Regular cardiac myocyte (primary cell): ENCODE measurements around the gene CDON. TPM values are rescaled to one million over a fixed set of nuclear protein-coding genes. Genes with fewer than 3 reads are reported as not detected.

Experiments
- total RNA-seq: library from RNA; depleted of rRNA; stranded (reverse); fragments of >200 nt; gene quantifications from 2 replicates; pipeline ENCODE4 v1.2.3, GENCODE V29; 2014

Gene CDON, protein sequence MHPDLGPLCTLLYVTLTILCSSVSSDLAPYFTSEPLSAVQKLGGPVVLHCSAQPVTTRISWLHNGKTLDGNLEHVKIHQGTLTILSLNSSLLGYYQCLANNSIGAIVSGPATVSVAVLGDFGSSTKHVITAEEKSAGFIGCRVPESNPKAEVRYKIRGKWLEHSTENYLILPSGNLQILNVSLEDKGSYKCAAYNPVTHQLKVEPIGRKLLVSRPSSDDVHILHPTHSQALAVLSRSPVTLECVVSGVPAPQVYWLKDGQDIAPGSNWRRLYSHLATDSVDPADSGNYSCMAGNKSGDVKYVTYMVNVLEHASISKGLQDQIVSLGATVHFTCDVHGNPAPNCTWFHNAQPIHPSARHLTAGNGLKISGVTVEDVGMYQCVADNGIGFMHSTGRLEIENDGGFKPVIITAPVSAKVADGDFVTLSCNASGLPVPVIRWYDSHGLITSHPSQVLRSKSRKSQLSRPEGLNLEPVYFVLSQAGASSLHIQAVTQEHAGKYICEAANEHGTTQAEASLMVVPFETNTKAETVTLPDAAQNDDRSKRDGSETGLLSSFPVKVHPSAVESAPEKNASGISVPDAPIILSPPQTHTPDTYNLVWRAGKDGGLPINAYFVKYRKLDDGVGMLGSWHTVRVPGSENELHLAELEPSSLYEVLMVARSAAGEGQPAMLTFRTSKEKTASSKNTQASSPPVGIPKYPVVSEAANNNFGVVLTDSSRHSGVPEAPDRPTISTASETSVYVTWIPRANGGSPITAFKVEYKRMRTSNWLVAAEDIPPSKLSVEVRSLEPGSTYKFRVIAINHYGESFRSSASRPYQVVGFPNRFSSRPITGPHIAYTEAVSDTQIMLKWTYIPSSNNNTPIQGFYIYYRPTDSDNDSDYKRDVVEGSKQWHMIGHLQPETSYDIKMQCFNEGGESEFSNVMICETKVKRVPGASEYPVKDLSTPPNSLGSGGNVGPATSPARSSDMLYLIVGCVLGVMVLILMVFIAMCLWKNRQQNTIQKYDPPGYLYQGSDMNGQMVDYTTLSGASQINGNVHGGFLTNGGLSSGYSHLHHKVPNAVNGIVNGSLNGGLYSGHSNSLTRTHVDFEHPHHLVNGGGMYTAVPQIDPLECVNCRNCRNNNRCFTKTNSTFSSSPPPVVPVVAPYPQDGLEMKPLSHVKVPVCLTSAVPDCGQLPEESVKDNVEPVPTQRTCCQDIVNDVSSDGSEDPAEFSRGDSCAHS (N-terminal part only)
- total RNA-seq, result 3.5 and 7.9 TPM in 2 replicates

GRCh38 chr11:126062679-126063506 is at the start of gene CDON:
Gene CDON, minus strand, starts transcription at chr11:126062866. Its CDS starts 39,390 bp downstream, at chr11:126023476.

DNA sequence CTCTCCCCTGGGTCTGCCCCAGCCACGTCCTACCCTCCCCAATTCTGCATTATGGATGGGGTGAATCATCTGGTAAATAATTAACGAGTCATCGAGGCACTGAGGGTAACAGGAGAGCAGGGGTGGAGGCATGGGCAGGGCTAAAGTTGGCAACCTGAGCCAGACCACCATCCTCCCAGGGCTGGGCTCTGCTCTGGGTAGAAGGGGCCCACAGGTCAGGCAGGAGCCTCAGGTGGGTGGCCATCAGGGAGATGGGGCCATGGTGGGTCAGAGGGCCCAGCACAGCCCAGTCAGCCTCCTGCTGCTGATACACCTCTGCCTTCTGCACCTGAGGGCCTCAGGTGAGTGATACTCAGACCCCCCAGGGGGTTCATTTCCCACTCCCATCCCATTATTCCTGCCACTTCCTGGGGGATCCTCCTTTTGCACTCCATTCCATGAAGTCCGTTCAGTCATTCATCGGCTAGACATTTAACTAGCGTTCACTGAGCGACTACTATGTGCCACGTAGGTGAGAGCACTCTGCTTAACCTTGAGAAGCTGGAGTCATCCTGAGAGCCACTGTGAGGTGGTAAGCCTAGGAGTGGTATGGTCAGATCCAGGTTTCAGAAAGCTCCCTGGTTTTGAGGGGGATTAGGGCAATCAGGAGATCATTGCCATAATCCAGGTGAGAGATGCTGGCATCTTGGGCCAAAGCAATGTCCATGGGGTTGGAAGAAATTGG is 116.7 kb downstream of the CDON start, which contains the start of gene VSIG10L2:
TSS of gene VSIG10L2 (plus strand) at position 248 of the 724 bp plus-strand sequence. CDS start at position 260, 12 bp downstream.

Other genes starting within 250 kb of the CDON start
- gene PATE4, start 229.6 kb downstream of the CDON start, total RNA-seq, result not detected in 2 replicates
- 2.8 and 11.1 TPM in 2 replicates for gene HYLS1, start 175.2 kb downstream of the CDON start, total RNA-seq
- gene PUS3, start 159.7 kb downstream of the CDON start, total RNA-seq, result 13.2 and 13.4 TPM in 2 replicates
- gene DDX25, start 158.4 kb downstream of the CDON start, total RNA-seq, result not detected in 2 replicates
- not detected in 2 replicates for gene VSIG10L2, start 116.8 kb downstream of the CDON start, total RNA-seq
- 22.0 and 22.4 TPM in 2 replicates for gene RPUSD4, start 148.8 kb upstream of the CDON start, total RNA-seq
- gene FAM118B, start 148.9 kb upstream of the CDON start, total RNA-seq, result 19.2 and 19.7 TPM in 2 replicates
- gene SRPRA, start 206.0 kb upstream of the CDON start, total RNA-seq, result 48.5 and 90.3 TPM in 2 replicates
- gene FOXRED1, start 206.3 kb upstream of the CDON start, total RNA-seq, result 8.5 and 23.2 TPM in 2 replicates
- gene TIRAP, start 220.2 kb upstream of the CDON start, total RNA-seq, result 2.9 and 4.2 TPM in 2 replicates
- 7.0 and 18.8 TPM in 2 replicates for gene DCPS, start 241.2 kb upstream of the CDON start, total RNA-seq